ENCODE results near the gene DGKD.

The DGKD gene

GRCh38 chr2:233360771-233361176, 6.5 kb downstream of the DGKD start:
- Histone ChIP-seq H3K36me3 (peaks cover 5% of the 10 kb centered on the region), H3K27ac (peak overlapping the region; percentile 38), H3K9me3 (no peaks in the 10 kb centered on the region), H3K27me3 (no peaks in the 10 kb centered on the region), H3K4me3 (ENCODE audit: low read depth in 1 of 2, low read length in 1 of 2) (no peak overlapping the region), H3K4me1 (ENCODE audit: control insufficient read depth in 1 of 2, insufficient read depth in 1 of 2, low read depth in 1 of 2, low read length in 1 of 2) (peaks cover 50 to 53% of the 10 kb centered on the region in 2 experiments)
- no peak for TF ChIP-seq CTCF (IDR thresholded peaks at IDR 0.05)

GRCh38 chr2:233361297-233361696, 7.0 kb downstream of the DGKD start:
- no peak overlapping the region for H3K4me3 ChIP-seq (ENCODE audit: low read depth in 1 of 2, low read length in 1 of 2)
- TF ChIP-seq CTCF (IDR thresholded peaks at IDR 0.05), result no peak
- H3K27me3 ChIP-seq, result no peaks in the 10 kb centered on the region
- peaks cover 48 to 49% of the 10 kb centered on the region in 2 experiments for H3K4me1 ChIP-seq (ENCODE audit: control insufficient read depth in 1 of 2, insufficient read depth in 1 of 2, low read depth in 1 of 2, low read length in 1 of 2)
- peak overlapping the region; percentile 38 for H3K27ac ChIP-seq
- H3K9me3 ChIP-seq, result no peaks in the 10 kb centered on the region
- peaks cover 5% of the 10 kb centered on the region for H3K36me3 ChIP-seq

GRCh38 chr2:233362742-233363141, 8.4 kb downstream of the DGKD start:
- Histone ChIP-seq H3K4me3 (ENCODE audit: low read depth in 1 of 2, low read length in 1 of 2) (no peak overlapping the region), H3K4me1 (ENCODE audit: control insufficient read depth in 1 of 2, insufficient read depth in 1 of 2, low read depth in 1 of 2, low read length in 1 of 2) (peaks cover 41 to 49% of the 10 kb centered on the region in 2 experiments), H3K36me3 (peaks cover 5% of the 10 kb centered on the region), H3K27ac (no peak overlapping the region), H3K9me3 (no peaks in the 10 kb centered on the region), H3K27me3 (no peaks in the 10 kb centered on the region)
- TF ChIP-seq CTCF (IDR thresholded peaks at IDR 0.05), result no peak

GRCh38 chr2:233363744-233364235, 9.5 kb downstream of the DGKD start:
- TF ChIP-seq CTCF (IDR thresholded peaks at IDR 0.05), result no peak
- peak overlapping the region; percentile 2 for H3K27ac ChIP-seq
- H3K4me3 ChIP-seq (ENCODE audit: low read depth in 1 of 2, low read length in 1 of 2), result no peak overlapping the region
- H3K27me3 ChIP-seq, result no peaks in the 10 kb centered on the region
- H3K4me1 ChIP-seq (ENCODE audit: control insufficient read depth in 1 of 2, insufficient read depth in 1 of 2, low read depth in 1 of 2, low read length in 1 of 2), result peaks cover 36 to 44% of the 10 kb centered on the region in 2 experiments
- H3K9me3 ChIP-seq, result no peaks in the 10 kb centered on the region
- peaks cover 5% of the 10 kb centered on the region for H3K36me3 ChIP-seq

GRCh38 chr2:233365861-233366520, 11.7 kb downstream of the DGKD start:
- no peak for TF ChIP-seq CTCF (IDR thresholded peaks at IDR 0.05)
- Histone ChIP-seq H3K27ac (peak overlapping the region; percentile 74), H3K4me1 (ENCODE audit: control insufficient read depth in 1 of 2, insufficient read depth in 1 of 2, low read depth in 1 of 2, low read length in 1 of 2) (peaks cover 29 to 40% of the 10 kb centered on the region in 2 experiments), H3K9me3 (no peaks in the 10 kb centered on the region), H3K27me3 (no peaks in the 10 kb centered on the region), H3K36me3 (peaks cover 5% of the 10 kb centered on the region), H3K4me3 (ENCODE audit: low read depth in 1 of 2, low read length in 1 of 2) (no peak overlapping the region)
